Right atrium auricular region (tissue), 2 donors: Measurements from ENCODE around the gene D2HGDH. TPM values are rescaled to one million over a fixed set of nuclear protein-coding genes. Genes with fewer than 3 reads are reported as not detected.

Experiments used
- DNase-seq: peaks from one replicate; pipeline ENCODE4 v3.0.0-alpha.2; 2019; ENCODE audit warnings: low spot score
- H3K27ac ChIP-seq, 2 donors: fragments of 200-600 bp; sonication (generic); 1 replicate in 1 of 2; 2 replicates in 1 of 2; pipeline ENCODE4 v1.5.1; 2016 to 2019
- H3K27me3 ChIP-seq, 2 donors: fragments of 200-600 bp; sonication (generic); one replicate each; pipeline versions ENCODE4 v1.5.1 to v1.6.0; 2017 to 2019
- H3K36me3 ChIP-seq: fragments of 200-600 bp; sonication (generic); one replicate; pipeline ENCODE4 v1.5.1; 2016
- H3K4me1 ChIP-seq, 2 donors: fragments of 200-600 bp; sonication (generic); one replicate each; pipeline versions ENCODE4 v1.5.1 to v1.6.0; 2017 to 2019
- H3K4me3 ChIP-seq, 2 donors: fragments of 200-600 bp; sonication (generic); 1 replicate in 1 of 2; 2 replicates in 1 of 2; pipeline ENCODE4 v1.5.1; 2017 to 2019; ENCODE audit warnings: mild to moderate bottlenecking in 1 of 2, moderate library complexity in 1 of 2
- H3K9me3 ChIP-seq, 2 donors: fragments of 200-600 bp; sonication (generic); one replicate each; pipeline ENCODE4 v1.5.1; 2019
- CTCF ChIP-seq, 2 donors: fragments of 200-600 bp; sonication (generic); IDR thresholded peaks; one replicate each; pipeline ENCODE4 v1.5.1; 2019; ENCODE audit warnings: antibody characterized with exemption in 2 of 2
- total RNA-seq, 2 donors: library from RNA; depleted of rRNA; stranded (reverse); fragments of >200 nt; gene quantifications; one replicate each; pipeline ENCODE4 v1.1.0, GENCODE V29; 2016

D2HGDH gene
- total RNA-seq, 2 donors from 2014 or later = 7.5 to 11.7 TPM

GRCh38 chr2:241769819-241770184, 35.4 kb downstream of the D2HGDH start:
- no peaks in the 10 kb centered on the region for H3K36me3 ChIP-seq
- DNase-seq = no peak
- H3K4me3 ChIP-seq = no peak overlapping the region
- H3K27me3 ChIP-seq = no peaks in the 10 kb centered on the region
- TF ChIP-seq CTCF (IDR thresholded peaks at IDR 0.05) = no peak
- H3K4me1 ChIP-seq = no peaks in the 10 kb centered on the region
- H3K9me3 ChIP-seq = no peaks in the 10 kb centered on the region
- H3K27ac ChIP-seq = no peak overlapping the region

DNA sequence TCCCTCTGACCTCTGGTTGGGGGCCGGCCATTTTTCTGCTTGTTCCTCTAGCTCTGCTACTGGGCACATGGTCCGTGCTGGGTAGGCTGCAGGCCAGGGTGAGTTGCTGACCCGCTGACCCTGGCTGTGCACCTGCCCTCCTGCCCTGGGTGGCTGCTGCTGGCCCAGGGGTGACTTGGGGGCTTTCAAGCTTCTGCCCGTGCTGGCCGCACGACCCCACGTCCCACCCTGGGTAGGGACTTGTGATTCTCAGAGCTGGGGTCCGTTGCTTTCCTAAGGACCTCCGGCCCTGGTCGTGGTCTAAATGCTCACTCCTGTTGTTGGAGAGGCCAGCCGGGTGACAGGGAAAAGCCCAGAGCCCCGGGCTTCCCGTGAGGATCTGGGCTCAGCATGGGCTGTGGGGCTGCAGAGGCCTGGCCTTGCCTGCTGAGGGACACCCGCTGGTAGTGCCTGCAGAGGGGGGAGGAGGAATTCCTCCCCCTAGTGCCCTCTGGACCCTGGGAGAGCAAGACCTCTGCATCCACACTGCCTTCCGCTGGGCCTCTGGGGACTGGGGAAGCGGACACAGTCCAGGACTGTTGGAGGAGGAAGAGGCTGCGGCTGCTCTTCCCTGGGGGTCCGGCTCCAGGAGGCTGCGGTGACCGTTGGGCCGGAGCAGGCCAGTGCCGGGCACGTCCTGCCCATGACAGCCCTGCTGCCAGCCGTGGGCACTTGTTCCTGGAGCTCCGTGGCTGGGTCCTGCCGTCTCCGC, 35.9 kb downstream of the D2HGDH start:
- DNase-seq = peak; percentile 53

GRCh38 chr2:241770936-241771285, 36.5 kb downstream of the D2HGDH start:
- DNase-seq = no peak
- Histone ChIP-seq H3K4me3 (no peak overlapping the region), H3K4me1 (no peaks in the 10 kb centered on the region), H3K36me3 (no peaks in the 10 kb centered on the region), H3K9me3 (no peaks in the 10 kb centered on the region), H3K27me3 (no peaks in the 10 kb centered on the region), H3K27ac (no peak overlapping the region)
- no peak for TF ChIP-seq CTCF (IDR thresholded peaks at IDR 0.05)

More for the DNA sequence above, 35.9 kb downstream of the D2HGDH start:
- Histone ChIP-seq H3K27me3 (no peaks in the 10 kb centered on the region), H3K36me3 (no peaks in the 10 kb centered on the region), H3K4me3 (no peak overlapping the region), H3K27ac (no peak overlapping the region), H3K9me3 (no peaks in the 10 kb centered on the region), H3K4me1 (no peaks in the 10 kb centered on the region)
- no peak for TF ChIP-seq CTCF (IDR thresholded peaks at IDR 0.05)

DNA sequence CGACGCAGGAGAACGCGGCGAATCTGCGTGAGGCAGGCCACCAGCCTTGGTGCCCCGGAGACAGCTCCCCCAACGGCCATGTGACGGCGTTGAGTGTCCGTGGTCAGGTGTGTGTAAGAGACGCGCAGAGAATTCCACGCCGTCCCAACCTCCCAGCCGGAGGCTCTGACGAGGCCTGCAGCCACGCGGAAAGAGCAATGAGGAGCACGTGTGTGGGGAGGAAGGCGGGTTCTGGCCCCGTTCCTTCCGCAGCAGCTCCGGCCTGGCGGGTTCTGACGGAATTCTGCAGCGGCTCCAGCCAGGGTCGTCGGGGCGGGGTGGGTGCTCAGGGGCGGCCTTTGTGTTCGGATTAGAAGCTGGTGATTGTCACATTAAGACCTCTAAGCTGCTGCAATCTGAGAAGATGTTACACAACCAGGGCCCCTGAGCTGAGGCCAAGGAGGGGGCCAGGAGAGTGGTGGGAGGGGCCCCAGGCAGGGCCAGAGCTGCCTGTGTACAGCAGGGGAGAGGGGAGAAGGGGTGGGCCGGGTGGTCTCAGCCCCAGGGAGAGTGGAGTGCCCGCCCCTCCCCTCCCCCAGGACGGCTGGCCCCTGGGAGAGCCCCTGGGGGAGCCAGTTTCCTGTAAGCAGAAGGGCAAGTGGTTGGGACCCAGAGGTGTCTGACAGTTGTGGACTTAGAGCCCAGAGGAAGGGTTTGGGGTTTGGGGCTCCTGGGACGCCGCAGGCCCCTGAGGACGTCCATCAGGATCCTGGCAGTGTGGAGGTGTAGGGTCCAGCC, 37.0 kb downstream of the D2HGDH start:
- H3K27ac ChIP-seq = no peak overlapping the region
- peak; percentile 57 for DNase-seq
- H3K4me1 ChIP-seq = no peaks in the 10 kb centered on the region
- no peak for TF ChIP-seq CTCF (IDR thresholded peaks at IDR 0.05)
- no peak overlapping the region for H3K4me3 ChIP-seq
- H3K36me3 ChIP-seq = no peaks in the 10 kb centered on the region
- H3K27me3 ChIP-seq = no peaks in the 10 kb centered on the region
- H3K9me3 ChIP-seq = no peaks in the 10 kb centered on the region

- DNase-seq = peak; percentile 46
- Histone ChIP-seq H3K4me1 (no peaks in the 10 kb centered on the region), H3K9me3 (no peaks in the 10 kb centered on the region), H3K4me3 (no peak overlapping the region), H3K36me3 (no peaks in the 10 kb centered on the region), H3K27me3 (no peaks in the 10 kb centered on the region), H3K27ac (no peak overlapping the region)
- no peak for TF ChIP-seq CTCF (IDR thresholded peaks at IDR 0.05)
Observed at GRCh38 chr2:241772063-241772499, 37.7 kb downstream of the D2HGDH start.
